HG03575 (cell line): ENCODE measurements around the gene CSMD2.

ENCODE experiments used
- ATAC-seq: cut with Tn5 transposase; IDR thresholded peaks from one replicate; pipeline ENCODE4 v1.9.1; 2021; ENCODE audit not compliant: unreplicated experiment, insufficient number of reproducible peaks, low FRiP score; ENCODE audit errors: extremely low read depth

CSMD2 gene

GRCh38 chr1:33849211-33849610 is 315.8 kb downstream of the CSMD2 start:
- ATAC-seq = no peak

- ATAC-seq = no peak
Observed at GRCh38 chr1:33848205-33848937, 316.7 kb downstream of the CSMD2 start.

GRCh38 chr1:33846861-33847260 is 318.2 kb downstream of the CSMD2 start:
- ATAC-seq = no peak

- ATAC-seq = no peak
Observed at GRCh38 chr1:33844166-33844565, 320.9 kb downstream of the CSMD2 start.

GRCh38 chr1:33842348-33842747 is 322.7 kb downstream of the CSMD2 start:
- ATAC-seq = no peak

- ATAC-seq = no peak
Observed at GRCh38 chr1:33841494-33841893, 323.5 kb downstream of the CSMD2 start.

DNA sequence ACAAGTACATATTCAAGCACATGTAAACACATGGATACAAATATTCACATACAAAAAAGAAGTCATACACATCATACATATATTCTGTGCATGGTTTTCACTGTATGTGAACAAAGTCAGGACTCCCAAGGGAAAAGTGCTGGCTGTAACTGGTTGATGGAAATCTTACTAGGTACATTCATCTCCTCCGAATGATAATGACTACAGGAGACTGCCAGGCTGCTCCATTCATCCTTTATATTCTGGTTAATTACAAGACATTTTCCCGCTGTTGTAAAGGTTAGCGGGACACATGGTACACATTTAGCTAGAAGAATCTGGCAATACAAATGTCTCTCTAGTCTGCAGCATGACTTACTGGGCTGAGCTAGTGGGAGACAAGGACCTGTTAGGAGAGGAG is 327.4 kb downstream of the CSMD2 start:
- no peak for ATAC-seq

DNA sequence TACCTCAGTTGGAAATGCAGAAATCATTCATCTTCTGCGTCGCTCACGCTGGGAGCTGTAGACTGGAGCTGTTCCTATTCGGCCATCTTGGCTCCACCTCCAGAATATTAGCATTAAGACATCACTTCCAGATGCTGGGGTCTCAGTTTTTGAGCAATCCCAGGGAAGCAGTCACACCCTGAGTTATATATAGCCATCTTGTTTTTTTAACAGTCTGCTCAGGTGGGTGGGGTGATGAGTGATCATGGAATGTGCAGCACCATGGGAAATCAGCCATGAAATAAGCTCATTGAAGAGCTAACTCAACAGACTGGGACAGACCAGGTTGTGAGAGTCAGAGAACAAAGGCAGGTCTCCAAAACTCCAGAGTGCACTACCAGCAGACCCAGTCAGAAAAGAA is 328.1 kb downstream of the CSMD2 start:
- no peak for ATAC-seq

DNA sequence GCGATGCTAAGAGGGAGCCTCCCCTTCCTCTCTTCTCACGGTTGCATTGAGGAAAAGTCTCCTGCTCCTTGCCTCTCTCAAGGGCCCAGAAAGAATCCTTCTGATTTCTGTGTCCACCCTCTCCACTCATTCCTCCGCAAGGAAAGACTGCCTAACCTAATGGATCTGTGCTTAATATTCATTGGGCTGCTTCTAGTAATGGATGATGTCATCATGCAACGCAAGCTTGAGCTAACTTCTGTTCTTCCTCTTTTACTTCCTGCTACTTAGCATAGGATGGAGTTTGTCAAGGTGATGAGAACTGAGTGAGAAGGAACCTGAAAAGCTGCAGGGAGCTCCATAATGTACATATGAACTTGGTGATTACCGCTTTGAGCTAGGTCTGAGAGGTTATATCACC is 336.4 kb downstream of the CSMD2 start:
- no peak for ATAC-seq

GRCh38 chr1:33828059-33828458 is 337.0 kb downstream of the CSMD2 start:
- no peak for ATAC-seq

DNA sequence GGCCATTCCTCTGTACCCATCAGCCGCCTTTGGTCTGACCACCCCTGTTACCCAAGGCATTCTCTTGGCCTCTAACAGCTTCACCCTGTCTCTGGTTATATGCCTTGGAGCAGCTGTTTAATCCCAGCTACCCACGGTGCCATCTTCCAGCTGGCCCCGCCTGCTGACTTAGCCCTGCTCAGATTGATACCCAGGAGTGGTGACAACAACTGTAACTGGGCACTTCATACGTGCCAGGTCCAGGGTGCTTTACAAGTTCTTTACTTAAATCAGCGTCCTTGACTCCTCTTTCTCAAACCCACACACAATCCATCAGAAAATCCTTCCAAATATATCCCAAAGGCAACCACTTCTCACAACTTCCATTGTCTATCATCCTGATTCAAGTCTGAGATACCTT is 338.3 kb downstream of the CSMD2 start:
- ATAC-seq = no peak

GRCh38 chr1:33826311-33826710 is 338.7 kb downstream of the CSMD2 start:
- ATAC-seq = no peak

DNA sequence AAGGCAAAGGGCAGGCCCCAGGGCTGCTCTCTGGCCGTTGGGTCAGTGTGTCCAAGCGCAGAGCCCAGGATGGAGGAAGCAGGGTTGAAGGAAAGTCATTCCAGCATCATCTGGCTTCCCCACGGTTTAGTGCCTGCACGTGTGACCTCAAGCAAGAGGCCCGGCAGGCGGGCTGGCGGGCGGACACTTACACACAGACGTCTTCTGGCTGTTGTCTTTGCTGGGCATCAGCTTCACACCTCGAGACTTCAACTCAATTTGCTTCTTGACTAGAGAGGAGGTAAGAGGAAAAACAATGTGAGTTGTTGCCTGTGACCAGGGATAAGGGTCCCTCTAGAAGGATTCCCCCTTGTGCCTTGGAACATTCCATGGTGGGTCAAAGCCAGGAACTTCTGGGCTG is 339.5 kb downstream of the CSMD2 start:
- no peak for ATAC-seq

DNA sequence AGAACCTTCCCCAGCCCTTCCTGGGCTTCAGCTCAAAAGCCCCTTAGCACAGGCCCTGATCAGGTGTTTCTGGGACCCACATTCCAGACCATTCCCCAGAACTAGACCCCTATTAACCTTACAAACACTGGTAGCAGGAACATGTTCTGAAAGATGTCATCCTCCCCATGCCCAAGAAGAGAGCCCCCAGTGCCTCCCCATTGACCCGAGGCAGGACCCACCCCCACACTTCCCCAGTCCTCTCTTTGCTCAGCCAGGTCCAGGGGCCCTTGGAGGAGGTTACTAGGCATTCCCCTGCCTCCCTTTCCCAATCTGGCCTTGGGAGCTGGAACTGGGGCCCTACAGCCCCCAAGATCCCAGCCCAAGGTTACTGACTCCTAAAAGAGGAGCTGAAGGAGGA is 340.1 kb downstream of the CSMD2 start:
- ATAC-seq = no peak

DNA sequence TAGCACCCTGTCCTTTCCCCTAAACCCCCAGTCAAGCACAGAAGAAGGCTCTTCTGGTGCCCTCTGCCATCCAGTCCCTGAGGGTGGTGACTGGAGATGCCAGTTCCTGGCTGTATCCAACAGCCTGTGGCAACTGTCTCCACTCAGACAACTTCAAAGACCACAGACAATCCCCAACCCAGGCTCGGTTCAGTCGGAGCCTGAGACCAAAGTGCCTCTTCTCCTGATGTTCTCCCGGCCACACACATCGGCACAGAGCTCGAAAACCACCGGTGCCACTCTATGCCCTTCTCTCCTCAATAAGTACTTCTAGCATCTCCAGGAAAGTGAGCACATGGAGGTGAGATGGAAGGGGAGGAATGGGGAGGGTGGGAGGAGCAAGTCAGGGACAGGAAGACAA is 340.7 kb downstream of the CSMD2 start:
- no peak for ATAC-seq

GRCh38 chr1:33823830-33824229 is 341.2 kb downstream of the CSMD2 start:
- no peak for ATAC-seq

DNA sequence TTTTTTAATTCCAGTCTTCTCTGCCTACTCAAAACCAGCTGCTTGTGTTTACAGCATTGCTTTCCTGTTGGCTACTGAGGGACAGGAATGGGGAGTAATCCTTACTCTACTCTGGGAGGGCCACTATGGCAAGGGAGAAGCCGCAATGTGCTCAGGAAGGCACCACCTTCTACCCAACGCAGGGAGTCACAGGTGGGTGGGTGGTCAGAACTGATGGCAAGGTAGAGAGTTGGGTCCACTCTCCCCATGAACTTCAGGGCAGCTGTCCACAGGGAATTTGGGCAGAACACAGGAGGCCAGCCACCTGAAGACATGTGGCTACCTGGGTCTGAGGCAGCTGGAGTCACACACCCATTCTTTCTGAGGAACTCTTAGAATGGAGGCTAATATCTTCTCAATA is 341.6 kb downstream of the CSMD2 start:
- no peak for ATAC-seq

DNA sequence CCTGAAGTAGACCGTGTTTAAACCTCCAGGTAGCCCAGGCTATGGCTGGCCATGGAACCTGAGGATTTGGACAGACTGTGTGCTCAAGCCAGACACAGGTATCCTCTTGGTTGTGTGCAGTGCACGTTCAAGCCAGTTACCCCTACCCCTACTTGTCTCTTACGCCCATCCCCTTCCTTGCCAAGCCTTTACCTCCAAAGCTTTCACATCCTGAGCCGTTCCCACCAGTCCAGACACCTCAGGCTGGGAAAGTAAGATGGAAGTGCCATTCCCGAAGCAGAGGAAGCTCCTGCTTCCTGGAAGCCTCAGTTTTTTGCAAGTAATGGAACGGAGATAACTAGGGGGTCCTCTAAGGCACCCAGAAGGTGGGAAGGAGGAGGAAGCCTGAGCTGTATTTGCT is 342.6 kb downstream of the CSMD2 start:
- ATAC-seq = no peak

- ATAC-seq = no peak
Observed at GRCh38 chr1:33821291-33821690, 343.7 kb downstream of the CSMD2 start.

DNA sequence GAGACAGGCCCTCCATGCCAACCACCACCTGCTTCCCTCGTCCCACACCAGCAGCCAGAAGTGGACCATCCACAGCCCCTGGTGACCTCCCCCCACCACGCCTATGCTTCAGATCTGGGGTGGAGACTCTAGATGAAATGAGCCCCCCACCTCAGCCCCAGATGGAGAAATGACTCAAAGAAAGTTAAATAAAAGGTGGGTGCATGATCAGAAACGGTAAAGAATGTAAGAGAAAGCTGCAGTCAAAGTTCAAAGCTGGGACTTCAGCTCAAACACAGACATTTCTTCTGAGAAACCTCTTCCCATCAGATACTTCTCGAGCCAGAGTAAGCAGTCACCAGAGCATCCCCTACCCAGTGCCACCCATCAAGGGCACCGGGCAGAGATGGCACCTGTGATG is 344.2 kb downstream of the CSMD2 start:
- ATAC-seq = no peak

DNA sequence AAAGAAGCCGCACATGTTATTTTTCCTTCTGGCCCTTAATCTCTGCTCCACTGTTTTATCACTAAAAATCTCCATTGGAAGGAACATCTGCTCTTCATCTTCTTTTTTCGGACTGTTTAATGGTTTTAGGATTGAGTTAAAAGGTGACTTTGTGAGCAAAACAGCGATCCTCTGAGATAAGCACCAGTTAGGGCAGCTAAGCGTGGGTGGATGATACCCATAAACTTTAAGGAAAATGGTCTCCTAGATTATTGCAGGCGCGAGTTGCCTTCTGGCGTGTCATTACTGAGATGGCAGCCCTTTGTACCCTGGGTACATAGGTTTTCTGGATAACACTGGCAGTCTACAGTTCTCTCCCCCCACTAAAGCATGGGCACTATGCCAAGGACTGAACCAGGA is 345.1 kb downstream of the CSMD2 start:
- no peak for ATAC-seq
